HCT116 (cell line): Measurements from ENCODE around the gene HDHD2. TPM values are rescaled to one million over a fixed set of nuclear protein-coding genes. Genes with fewer than 3 reads are reported as not detected.

ENCODE experiments used
- ATAC-seq: fragments of 200-7000 bp; cut with Tn5 transposase; 2 replicates; pipeline ENCODE4 v1.9.1; 2020; ENCODE audit warnings: mild to moderate bottlenecking, moderate library complexity
- BruUV-seq: library from RNA; stranded (reverse); fragments of 400-500 nt; replicated peaks from 2 replicates; lab custom pipeline; 2021; lab: Mats Ljungman, UMichigan
- CTCF ChIA-PET: fragments of 300-600 bp; sonication (Branson Sonifier 250); formaldehyde crosslinking; loops from one replicate; lab custom pipeline; 2021; ENCODE audit warnings: antibody characterized with exemption; lab: Charles Lee
- POLR2A ChIA-PET: fragments of 300-600, 350-600 bp; sonication (Branson Sonifier 250); formaldehyde crosslinking; loops from one replicate; lab custom pipeline; 2021; ENCODE audit warnings: antibody characterized with exemption; lab: Charles Lee
- RAD21 ChIA-PET, 2 experiments: fragments of 300-600 bp; sonication (Branson Sonifier 250); formaldehyde crosslinking; loops; one replicate each; lab custom pipeline; 2023; ENCODE audit warnings: low total read pairs in 2 of 2; ENCODE audit not compliant: uncharacterized antibody in 2 of 2, unreplicated experiment in 2 of 2, low non-redundant PET in 1 of 2; lab: Charles Lee
- DNase-seq: peaks from one replicate; pipeline ENCODE4 v3.0.0-alpha.2; 2010; ENCODE audit warnings: low read depth, low spot score
- H2AFZ ChIP-seq: fragments of 200-600 bp; shearing (Covaris generic), sonication (generic); 2 replicates; pipeline ENCODE4 v1.6.1; 2017; ENCODE audit warnings: low read depth, mixed run types, mixed read lengths, antibody characterized with exemption, low read length; ENCODE audit not compliant: poor library complexity, severe bottlenecking
- H3K27ac ChIP-seq: 2 replicates; pipeline ENCODE4 v1.5.1; 2012; ENCODE audit warnings: low read depth, low read length
- H3K27me3 ChIP-seq: fragments of 200-600 bp; sonication (generic); 2 replicates; pipeline ENCODE4 v1.6.1; 2016; ENCODE audit warnings: mixed run types, low read length, mixed read lengths; ENCODE audit not compliant: insufficient read depth
- H3K36me3 ChIP-seq, 2 experiments: fragments of 200-500 bp in 1 of 2; fragments of 200-600 bp in 1 of 2; sonication (Bioruptor generic) in 1 of 2; sonication (generic) in 1 of 2; 2 replicates each; pipeline versions ENCODE4 v1.5.1 to v1.6.1; 2014 to 2016; ENCODE audit warnings: low read length in 2 of 2, inconsistent platforms in 1 of 2, mixed read lengths in 1 of 2, mixed run types in 1 of 2; ENCODE audit not compliant: insufficient read depth in 2 of 2, control insufficient read depth in 1 of 2
- H3K4me1 ChIP-seq, 2 experiments: fragments of 200-600 bp in 1 of 2; sonication (generic) in 1 of 2; 2 replicates each; pipeline versions ENCODE4 v1.5.1 to v1.6.1; 2012 to 2017; ENCODE audit warnings: low read length in 2 of 2, inconsistent platforms in 1 of 2, mild to moderate bottlenecking in 1 of 2, mixed read lengths in 1 of 2, mixed run types in 1 of 2, moderate library complexity in 1 of 2; ENCODE audit not compliant: insufficient read depth in 2 of 2, control insufficient read depth in 1 of 2
- H3K4me2 ChIP-seq: fragments of 200-600 bp; sonication (generic); 2 replicates; pipeline ENCODE4 v1.6.1; 2017; ENCODE audit warnings: mixed run types, low read length, mixed read lengths
- H3K4me3 ChIP-seq, 2 experiments: fragments of 200-600 bp in 1 of 2; sonication (generic) in 1 of 2; replicated peaks in 1 of 2; 2 replicates each; pipeline ENCODE4 v1.5.1; 2011 to 2016; ENCODE audit warnings: low read length in 2 of 2, control low read depth in 1 of 2, low read depth in 1 of 2, mild to moderate bottlenecking in 1 of 2, mixed read lengths in 1 of 2, mixed run types in 1 of 2
- H3K79me2 ChIP-seq: fragments of 200-600 bp; sonication (generic); 2 replicates; pipeline ENCODE4 v1.6.1; 2017; ENCODE audit warnings: mild to moderate bottlenecking, mixed run types, low read length, moderate library complexity, mixed read lengths; ENCODE audit not compliant: insufficient read depth
- H3K9ac ChIP-seq: fragments of 200-600 bp; sonication (generic); 2 replicates; pipeline ENCODE4 v1.6.1; 2016; ENCODE audit warnings: low read length, mixed read lengths
- H3K9me2 ChIP-seq: fragments of 200-600 bp; sonication (generic), shearing (Covaris generic); 2 replicates; pipeline ENCODE4 v1.6.1; 2017; ENCODE audit warnings: mixed run types, mild to moderate bottlenecking, moderate library complexity; ENCODE audit not compliant: insufficient read depth
- H3K9me3 ChIP-seq, 2 experiments: fragments of 200-500 bp in 1 of 2; fragments of 200-600 bp in 1 of 2; sonication (Bioruptor generic) in 1 of 2; sonication (generic) in 1 of 2; 2 replicates each; pipeline ENCODE4 v1.6.1; 2014 to 2017; ENCODE audit warnings: low read length in 2 of 2, mixed read lengths in 2 of 2, inconsistent platforms in 1 of 2, low read depth in 1 of 2, mild to moderate bottlenecking in 1 of 2, mixed run types in 1 of 2, moderate library complexity in 1 of 2; ENCODE audit not compliant: control insufficient read depth in 1 of 2, insufficient read depth in 1 of 2
- H4K20me1 ChIP-seq: fragments of 200-600 bp; sonication (generic), shearing (Covaris generic); 2 replicates; pipeline ENCODE4 v1.6.1; 2017; ENCODE audit warnings: mixed run types, mild to moderate bottlenecking, moderate library complexity; ENCODE audit not compliant: insufficient read depth
- CBX3 ChIP-seq: IDR thresholded peaks from 2 replicates; pipeline ENCODE4 v1.6.1; 2012; ENCODE audit warnings: low read depth
- CEBPB ChIP-seq: IDR thresholded peaks from 2 replicates; pipeline ENCODE4 v1.6.1; 2012; ENCODE audit warnings: low read depth
- EGR1 ChIP-seq: IDR thresholded peaks from 2 replicates; pipeline ENCODE4 v1.6.1; 2012; ENCODE audit warnings: low read depth
- ELF1 ChIP-seq: IDR thresholded peaks from 2 replicates; pipeline ENCODE4 v1.6.1; 2012; ENCODE audit warnings: low read depth, borderline replicate concordance
- EZH2 ChIP-seq: fragments of 200-600 bp; sonication (generic); IDR thresholded peaks from 2 replicates; pipeline ENCODE4 v1.6.1; 2017; ENCODE audit warnings: antibody characterized with exemption, mixed run types
- EZH2phosphoT487 ChIP-seq: fragments of 200-600 bp; IDR thresholded peaks from 2 replicates; pipeline ENCODE4 v1.6.1; 2018; ENCODE audit warnings: antibody characterized with exemption, borderline replicate concordance
- FOSL1 ChIP-seq: IDR thresholded peaks from 2 replicates; pipeline ENCODE4 v1.6.1; 2012; ENCODE audit warnings: low read depth
- MAX ChIP-seq: IDR thresholded peaks from 2 replicates; pipeline ENCODE4 v1.6.1; 2012
- POLR2A ChIP-seq: IDR thresholded peaks from 2 replicates; pipeline ENCODE4 v1.7.0; 2011; ENCODE audit warnings: borderline replicate concordance; ENCODE audit not compliant: insufficient read depth, insufficient read length; ENCODE audit errors: extremely low read depth
- SIN3A ChIP-seq: IDR thresholded peaks from 2 replicates; pipeline ENCODE4 v1.6.1; 2012; ENCODE audit warnings: low read depth
- SRF ChIP-seq: IDR thresholded peaks from 2 replicates; pipeline ENCODE4 v1.6.1; 2012; ENCODE audit warnings: low read depth
- YY1 ChIP-seq: IDR thresholded peaks from 2 replicates; pipeline ENCODE4 v1.6.1; 2011; ENCODE audit warnings: low read length, low read depth, moderate library complexity, mild to moderate bottlenecking; ENCODE audit not compliant: insufficient replicate concordance; ENCODE audit errors: extremely low read depth
- ZBTB33 ChIP-seq: IDR thresholded peaks from 2 replicates; pipeline ENCODE4 v1.6.1; 2011; ENCODE audit warnings: mild to moderate bottlenecking, low read length, moderate library complexity; ENCODE audit not compliant: insufficient replicate concordance; ENCODE audit errors: extremely low read depth
- ZFX ChIP-seq: fragments of 450-650 bp; IDR thresholded peaks from 2 replicates; pipeline ENCODE4 v1.6.1; 2017
- ZNF274 ChIP-seq: fragments of 200-500 bp; sonication (Bioruptor generic); IDR thresholded peaks from 2 replicates; pipeline ENCODE4 v1.6.1; 2014; ENCODE audit warnings: mild to moderate bottlenecking, low read depth, low read length, inconsistent platforms
- intact Hi-C: fragments of 100-400 bp; cut with micrococcal nuclease; formaldehyde crosslinking; loops from 2 replicates; pipeline ENCODE4 v1.10.0; 2022
- total RNA-seq: library from RNA; stranded (reverse); gene quantifications from one replicate; pipeline ENCODE4 v1.2.1, GENCODE V29; 2021; ENCODE audit not compliant: unreplicated experiment

The HDHD2 gene
- total RNA-seq, 1 experiment from 2014 or later = 29.1 TPM

- ATAC-seq (no peak), DNase-seq (no peak)
- ChIA-PET RAD21 (no interaction called here), POLR2A (no interaction called here), CTCF (no interaction called here)
- no peak overlapping the region for H3K4me3 ChIP-seq
- no peaks in the 10 kb centered on the region for H3K79me2 ChIP-seq
- no peaks in the 10 kb centered on the region for H3K9me3 ChIP-seq
- no peak overlapping the region for H3K4me2 ChIP-seq
- H3K27me3 ChIP-seq = no peaks in the 10 kb centered on the region
- H4K20me1 ChIP-seq = no peaks in the 10 kb centered on the region
- H3K36me3 ChIP-seq = peaks cover 6 to 7% of the 10 kb centered on the region in 2 experiments; a peak in 2 of 4 replicates
- no peaks in the 10 kb centered on the region for H3K4me1 ChIP-seq
- no peak overlapping the region for H3K27ac ChIP-seq
- no peak overlapping the region for H3K9ac ChIP-seq
- no peak for TF ChIP-seq MAX
- no peak for TF ChIP-seq FOSL1
- no peak for TF ChIP-seq ZNF274
- no peak for TF ChIP-seq SRF
- TF ChIP-seq CBX3 = no peak
- no peak for TF ChIP-seq EGR1
- no peak for TF ChIP-seq POLR2A
- TF ChIP-seq CEBPB = no peak
- no peak for TF ChIP-seq SIN3A
- TF ChIP-seq EZH2 = no peak
- no peak for TF ChIP-seq ELF1
- no peak for TF ChIP-seq ZFX
- TF ChIP-seq EZH2phosphoT487 = no peak
- no peak for TF ChIP-seq YY1
- no peak for TF ChIP-seq ZBTB33
- no TSS peak for BruUV-seq
- intact Hi-C loops = no loop called here
- H2AFZ ChIP-seq = no peak overlapping the region
- no peaks in the 10 kb centered on the region for H3K9me2 ChIP-seq
Measured at GRCh38 chr18:47108998-47109405, 41.3 kb downstream of the HDHD2 start.
